Esophagus mucosa (tissue), 1 donor: Measurements from ENCODE around the gene MTFR1L. TPM values are rescaled to one million over a fixed set of nuclear protein-coding genes. Genes with fewer than 3 reads are reported as not detected.

Experiments used
- total RNA-seq: library from RNA; stranded (reverse); gene quantifications from one replicate; pipeline ENCODE4 v1.2.4, GENCODE V29; 2023
- donor health status: DM: yes; HTN: yes; CAD: no.

The MTFR1L gene
- total RNA-seq, 1 donor from 2014 or later, result 20.6 TPM

Other genes with a start within 250 kb of the MTFR1L start
- 2.6 TPM for gene MAN1C1, start 203.2 kb upstream of the MTFR1L start, total RNA-seq
- gene SELENON, start 19.8 kb upstream of the MTFR1L start, total RNA-seq, result 35.2 TPM
- 3.3 TPM for gene AUNIP, start 39.5 kb downstream of the MTFR1L start, total RNA-seq
- 11.1 TPM for gene PAQR7, start 55.8 kb downstream of the MTFR1L start, total RNA-seq
- 110 TPM for gene STMN1, start 86.5 kb downstream of the MTFR1L start, total RNA-seq
- gene PAFAH2, start 178.1 kb downstream of the MTFR1L start, total RNA-seq, result 9.0 TPM
- not detected for gene EXTL1, start 201.8 kb downstream of the MTFR1L start, total RNA-seq
- gene SLC30A2, start 226.2 kb downstream of the MTFR1L start, total RNA-seq, result not detected
- gene TRIM63, start 247.7 kb downstream of the MTFR1L start, total RNA-seq, result not detected